Subcutaneous adipose tissue (tissue), 4 donors: ENCODE measurements around the gene DALRD3. TPM values are rescaled to one million over a fixed set of nuclear protein-coding genes. Genes with fewer than 3 reads are reported as not detected.

ENCODE experiments used
- total RNA-seq, 4 donors: library from RNA; depleted of rRNA; stranded (reverse); fragments of >200 nt; gene quantifications; one replicate each; pipeline ENCODE4 v1.1.0, GENCODE V29; 2016
- TF ChIP-seq, protein P1 (sequence below): fragments of 450-650 bp; IDR thresholded peaks from one replicate; pipeline ENCODE4 v1.5.1; 2016; ENCODE audit warnings: low read depth, mild to moderate bottlenecking, control low read depth, antibody characterized with exemption, moderate library complexity

Gene DALRD3
- total RNA-seq, 4 donors from 2014 or later: 10.6 to 43.3 (median 29.8) TPM

DNA sequence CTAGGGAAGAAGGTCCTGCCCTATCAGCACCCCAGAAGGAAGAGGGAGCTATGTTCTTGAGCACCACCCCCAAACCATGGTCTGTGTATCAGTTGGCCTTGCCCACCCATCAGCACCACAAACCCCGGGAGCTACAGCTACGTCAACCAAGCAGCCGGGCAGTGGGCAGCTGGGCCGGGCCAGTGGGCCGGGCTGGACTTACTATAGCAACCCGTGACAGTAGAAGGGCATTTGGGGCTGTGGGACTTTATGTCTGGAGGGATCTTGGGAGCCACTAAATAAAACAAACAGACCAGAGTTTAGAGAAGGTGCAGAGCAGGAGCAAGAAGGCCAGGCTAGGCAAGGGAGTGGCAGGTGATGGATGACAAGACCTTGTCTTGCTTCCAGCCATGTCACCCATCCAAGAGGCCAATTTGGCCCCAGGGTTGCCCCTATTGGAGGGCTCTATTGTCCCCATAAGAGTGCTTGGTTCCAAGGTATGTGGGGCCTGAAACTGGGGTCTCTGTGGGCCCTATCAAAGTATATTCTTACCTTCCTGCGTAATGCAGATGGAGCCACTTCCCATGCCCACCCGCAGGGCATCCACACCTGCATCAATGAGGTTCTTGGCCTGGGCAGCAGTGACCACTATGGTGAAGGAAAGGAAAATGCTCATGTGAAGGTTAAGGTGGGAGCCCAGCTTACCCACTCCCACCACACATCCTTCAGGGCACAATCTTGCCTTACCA is 7.6 kb upstream of the DALRD3 start:
- TF ChIP-seq, protein P1, sequence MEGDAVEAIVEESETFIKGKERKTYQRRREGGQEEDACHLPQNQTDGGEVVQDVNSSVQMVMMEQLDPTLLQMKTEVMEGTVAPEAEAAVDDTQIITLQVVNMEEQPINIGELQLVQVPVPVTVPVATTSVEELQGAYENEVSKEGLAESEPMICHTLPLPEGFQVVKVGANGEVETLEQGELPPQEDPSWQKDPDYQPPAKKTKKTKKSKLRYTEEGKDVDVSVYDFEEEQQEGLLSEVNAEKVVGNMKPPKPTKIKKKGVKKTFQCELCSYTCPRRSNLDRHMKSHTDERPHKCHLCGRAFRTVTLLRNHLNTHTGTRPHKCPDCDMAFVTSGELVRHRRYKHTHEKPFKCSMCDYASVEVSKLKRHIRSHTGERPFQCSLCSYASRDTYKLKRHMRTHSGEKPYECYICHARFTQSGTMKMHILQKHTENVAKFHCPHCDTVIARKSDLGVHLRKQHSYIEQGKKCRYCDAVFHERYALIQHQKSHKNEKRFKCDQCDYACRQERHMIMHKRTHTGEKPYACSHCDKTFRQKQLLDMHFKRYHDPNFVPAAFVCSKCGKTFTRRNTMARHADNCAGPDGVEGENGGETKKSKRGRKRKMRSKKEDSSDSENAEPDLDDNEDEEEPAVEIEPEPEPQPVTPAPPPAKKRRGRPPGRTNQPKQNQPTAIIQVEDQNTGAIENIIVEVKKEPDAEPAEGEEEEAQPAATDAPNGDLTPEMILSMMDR: no peak

GRCh38 chr3:49025005-49025792 is 6.8 kb upstream of the DALRD3 start:
- TF ChIP-seq, protein P1: no peak

- TF ChIP-seq, protein P1: no peak
Measured at GRCh38 chr3:49024449-49024848, 6.1 kb upstream of the DALRD3 start.

DNA sequence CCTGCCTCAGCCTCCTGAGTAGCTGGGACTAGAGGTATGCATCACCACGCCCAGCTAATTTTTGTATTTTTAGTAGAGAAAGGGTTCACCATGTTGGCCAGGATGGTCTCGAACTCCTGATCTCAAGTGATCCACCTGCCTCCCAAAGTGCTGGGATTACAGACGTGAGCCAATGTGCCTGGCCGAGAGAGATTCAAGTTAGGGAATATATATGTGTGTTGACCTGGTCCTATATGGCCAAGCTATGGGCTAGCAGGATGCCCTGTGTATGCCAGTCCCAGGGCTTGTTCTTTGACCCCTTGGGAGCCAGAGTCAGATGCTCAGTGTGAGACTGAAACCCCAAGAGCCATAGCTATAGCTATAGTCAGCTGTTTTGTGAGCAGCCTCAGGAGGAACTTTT is 5.4 kb upstream of the DALRD3 start:
- TF ChIP-seq, protein P1: no peak

GRCh38 chr3:49022688-49023171 is 4.3 kb upstream of the DALRD3 start:
- TF ChIP-seq, protein P1: no peak

GRCh38 chr3:49021813-49022687 is 3.7 kb upstream of the DALRD3 start, which contains the start of gene NDUFAF3:
NDUFAF3 (plus strand) TSS chr3:49022121; CDS start chr3:49022145, 24 bp downstream.
- TF ChIP-seq, protein P1: no peak
